ENCODE measurements around the gene MTG2. TPM values are rescaled to one million over a fixed set of nuclear protein-coding genes. Genes with fewer than 3 reads are reported as not detected.

Gene MTG2
- total and polyA plus RNA-seq, 4 donors: 13.0 to 28.0 (median 24.4) TPM

DNA sequence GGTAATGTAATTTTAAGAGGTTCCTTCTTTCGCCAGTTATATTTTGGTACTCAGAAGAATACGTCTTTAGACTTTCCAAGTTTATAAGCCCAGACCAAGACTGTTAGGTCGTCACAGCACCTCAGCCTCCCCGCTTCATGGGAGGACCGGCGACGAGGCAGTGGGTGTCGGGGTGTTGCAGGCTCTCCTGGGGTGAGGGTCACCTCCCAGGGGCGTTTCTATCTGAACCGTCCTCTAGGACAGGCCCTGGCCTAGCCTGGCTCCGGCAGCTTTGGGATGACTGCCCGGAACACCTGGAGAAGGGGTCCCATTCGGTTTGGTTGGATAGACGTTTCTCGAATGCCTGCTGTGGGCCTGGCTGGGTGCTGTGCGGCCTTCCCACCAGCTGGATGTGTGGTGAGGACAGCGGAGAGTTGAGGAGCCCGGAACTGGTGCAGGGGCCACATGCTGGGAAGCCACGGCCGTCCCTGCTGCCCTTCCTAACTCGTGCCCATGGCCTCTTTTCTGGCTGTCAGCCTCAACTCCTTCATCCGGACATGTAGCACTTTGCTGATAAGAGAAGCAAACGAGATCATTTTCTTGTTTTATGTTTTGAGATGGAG is 56.6 kb downstream of the MTG2 start:
- no peaks in the 10 kb centered on the region for H3K27me3 ChIP-seq (ENCODE audit: control insufficient read depth in 4 of 4, insufficient read depth in 4 of 4, low read length in 3 of 4)
- H3K36me3 ChIP-seq (ENCODE audit: control insufficient read depth in 4 of 4, insufficient read depth in 3 of 4, low read depth in 1 of 4, low read length in 3 of 4): peaks cover 0 to 4% (median 0%) of the 10 kb centered on the region in 4 donors
- peak overlapping the region; percentile 53 to 94 (median 91) for H3K4me3 ChIP-seq (ENCODE audit: low read depth in 1 of 3, low read length in 3 of 3)
- 38% methylated on average over 23 of the region's 23 CpGs for WGBS
- peak overlapping the region; percentile 51 to 62 for H3K27ac ChIP-seq (ENCODE audit: low read depth in 1 of 2, low read length in 2 of 2)
- peaks cover 12 to 26% (median 16%) of the 10 kb centered on the region in 4 donors for H3K4me1 ChIP-seq (ENCODE audit: control insufficient read depth in 4 of 4, insufficient read depth in 4 of 4, low read length in 3 of 4)
- no peaks in the 10 kb centered on the region for H3K9me3 ChIP-seq (ENCODE audit: control insufficient read depth in 4 of 4, low read length in 3 of 4)
- DNase-seq (ENCODE audit: low spot score): no peak
- TF ChIP-seq, protein P1, sequence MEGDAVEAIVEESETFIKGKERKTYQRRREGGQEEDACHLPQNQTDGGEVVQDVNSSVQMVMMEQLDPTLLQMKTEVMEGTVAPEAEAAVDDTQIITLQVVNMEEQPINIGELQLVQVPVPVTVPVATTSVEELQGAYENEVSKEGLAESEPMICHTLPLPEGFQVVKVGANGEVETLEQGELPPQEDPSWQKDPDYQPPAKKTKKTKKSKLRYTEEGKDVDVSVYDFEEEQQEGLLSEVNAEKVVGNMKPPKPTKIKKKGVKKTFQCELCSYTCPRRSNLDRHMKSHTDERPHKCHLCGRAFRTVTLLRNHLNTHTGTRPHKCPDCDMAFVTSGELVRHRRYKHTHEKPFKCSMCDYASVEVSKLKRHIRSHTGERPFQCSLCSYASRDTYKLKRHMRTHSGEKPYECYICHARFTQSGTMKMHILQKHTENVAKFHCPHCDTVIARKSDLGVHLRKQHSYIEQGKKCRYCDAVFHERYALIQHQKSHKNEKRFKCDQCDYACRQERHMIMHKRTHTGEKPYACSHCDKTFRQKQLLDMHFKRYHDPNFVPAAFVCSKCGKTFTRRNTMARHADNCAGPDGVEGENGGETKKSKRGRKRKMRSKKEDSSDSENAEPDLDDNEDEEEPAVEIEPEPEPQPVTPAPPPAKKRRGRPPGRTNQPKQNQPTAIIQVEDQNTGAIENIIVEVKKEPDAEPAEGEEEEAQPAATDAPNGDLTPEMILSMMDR (IDR thresholded peaks at IDR 0.05; ENCODE audit: low read depth, low read length, missing input control): no peak
- TF ChIP-seq FOXA2 (IDR thresholded peaks at IDR 0.05) (no peak), RAD21 (IDR thresholded peaks at IDR 0.05) (no peak), EGR1 (IDR thresholded peaks at IDR 0.05; ENCODE audit: low read depth in 2 of 2) (no peak), FOXA1 (IDR thresholded peaks at IDR 0.05) (no peak), GABPA (IDR thresholded peaks at IDR 0.05 in 1 of 2, conservative IDR thresholded peaks at IDR 0.05 in 1 of 2) (no peak), HNF4A (conservative IDR thresholded peaks at IDR 0.05) (no peak)
- TF ChIP-seq, protein P2, sequence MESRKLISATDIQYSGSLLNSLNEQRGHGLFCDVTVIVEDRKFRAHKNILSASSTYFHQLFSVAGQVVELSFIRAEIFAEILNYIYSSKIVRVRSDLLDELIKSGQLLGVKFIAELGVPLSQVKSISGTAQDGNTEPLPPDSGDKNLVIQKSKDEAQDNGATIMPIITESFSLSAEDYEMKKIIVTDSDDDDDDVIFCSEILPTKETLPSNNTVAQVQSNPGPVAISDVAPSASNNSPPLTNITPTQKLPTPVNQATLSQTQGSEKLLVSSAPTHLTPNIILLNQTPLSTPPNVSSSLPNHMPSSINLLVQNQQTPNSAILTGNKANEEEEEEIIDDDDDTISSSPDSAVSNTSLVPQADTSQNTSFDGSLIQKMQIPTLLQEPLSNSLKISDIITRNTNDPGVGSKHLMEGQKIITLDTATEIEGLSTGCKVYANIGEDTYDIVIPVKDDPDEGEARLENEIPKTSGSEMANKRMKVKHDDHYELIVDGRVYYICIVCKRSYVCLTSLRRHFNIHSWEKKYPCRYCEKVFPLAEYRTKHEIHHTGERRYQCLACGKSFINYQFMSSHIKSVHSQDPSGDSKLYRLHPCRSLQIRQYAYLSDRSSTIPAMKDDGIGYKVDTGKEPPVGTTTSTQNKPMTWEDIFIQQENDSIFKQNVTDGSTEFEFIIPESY (IDR thresholded peaks at IDR 0.05): no peak
- TF ChIP-seq, protein P3, sequence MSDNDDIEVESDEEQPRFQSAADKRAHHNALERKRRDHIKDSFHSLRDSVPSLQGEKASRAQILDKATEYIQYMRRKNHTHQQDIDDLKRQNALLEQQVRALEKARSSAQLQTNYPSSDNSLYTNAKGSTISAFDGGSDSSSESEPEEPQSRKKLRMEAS (IDR thresholded peaks at IDR 0.05): no peak
- H3K9ac ChIP-seq (ENCODE audit: low read depth in 1 of 2, low read length in 2 of 2): peak overlapping the region; percentile 62 to 73

DNA sequence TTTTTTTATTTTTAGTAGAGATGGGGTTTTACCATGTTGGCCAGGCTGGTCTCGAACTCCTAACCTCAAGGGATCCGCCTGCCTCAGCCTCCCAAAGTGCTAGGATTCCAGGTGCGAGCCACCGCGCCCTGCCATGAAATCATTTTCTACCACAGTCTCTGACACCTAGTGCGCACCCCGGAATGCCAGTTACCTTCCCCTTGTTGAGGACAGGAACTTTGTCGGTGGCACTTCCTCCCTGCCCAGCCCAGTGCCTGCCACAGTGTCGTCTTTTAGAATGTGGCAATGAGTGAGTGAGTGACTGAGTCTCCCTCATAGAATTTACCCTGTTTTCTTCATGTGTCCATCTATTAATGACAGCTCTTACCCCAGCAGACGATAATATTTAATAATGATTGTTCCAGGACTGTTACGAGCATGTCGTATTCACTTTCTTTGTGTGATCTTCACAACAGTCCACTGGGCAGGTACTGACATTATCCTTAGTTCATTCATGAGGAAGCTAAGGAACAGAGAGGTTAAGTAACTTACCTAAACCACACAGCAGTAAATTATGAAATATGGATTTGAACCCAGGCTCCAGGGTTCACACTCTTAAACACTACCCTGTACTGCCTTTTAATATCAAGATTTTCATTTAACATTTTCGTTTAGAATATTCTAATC is 57.3 kb downstream of the MTG2 start:
- Histone ChIP-seq H3K36me3 (ENCODE audit: control insufficient read depth in 4 of 4, insufficient read depth in 3 of 4, low read depth in 1 of 4, low read length in 3 of 4) (peaks cover 0 to 4% (median 0%) of the 10 kb centered on the region in 4 donors), H3K27me3 (ENCODE audit: control insufficient read depth in 4 of 4, insufficient read depth in 4 of 4, low read length in 3 of 4) (no peaks in the 10 kb centered on the region), H3K9ac (ENCODE audit: low read depth in 1 of 2, low read length in 2 of 2) (no peak overlapping the region), H3K9me3 (ENCODE audit: control insufficient read depth in 4 of 4, low read length in 3 of 4) (no peaks in the 10 kb centered on the region), H3K4me1 (ENCODE audit: control insufficient read depth in 4 of 4, insufficient read depth in 4 of 4, low read length in 3 of 4) (peaks cover 15 to 34% (median 20%) of the 10 kb centered on the region in 4 donors), H3K27ac (ENCODE audit: low read depth in 1 of 2, low read length in 2 of 2) (peak overlapping the region in 1 of 2 donors; percentile 51), H3K4me3 (ENCODE audit: low read depth in 1 of 3, low read length in 3 of 3) (no peak overlapping the region)
- DNase-seq (ENCODE audit: low spot score): no peak
- TF ChIP-seq, protein P4, sequence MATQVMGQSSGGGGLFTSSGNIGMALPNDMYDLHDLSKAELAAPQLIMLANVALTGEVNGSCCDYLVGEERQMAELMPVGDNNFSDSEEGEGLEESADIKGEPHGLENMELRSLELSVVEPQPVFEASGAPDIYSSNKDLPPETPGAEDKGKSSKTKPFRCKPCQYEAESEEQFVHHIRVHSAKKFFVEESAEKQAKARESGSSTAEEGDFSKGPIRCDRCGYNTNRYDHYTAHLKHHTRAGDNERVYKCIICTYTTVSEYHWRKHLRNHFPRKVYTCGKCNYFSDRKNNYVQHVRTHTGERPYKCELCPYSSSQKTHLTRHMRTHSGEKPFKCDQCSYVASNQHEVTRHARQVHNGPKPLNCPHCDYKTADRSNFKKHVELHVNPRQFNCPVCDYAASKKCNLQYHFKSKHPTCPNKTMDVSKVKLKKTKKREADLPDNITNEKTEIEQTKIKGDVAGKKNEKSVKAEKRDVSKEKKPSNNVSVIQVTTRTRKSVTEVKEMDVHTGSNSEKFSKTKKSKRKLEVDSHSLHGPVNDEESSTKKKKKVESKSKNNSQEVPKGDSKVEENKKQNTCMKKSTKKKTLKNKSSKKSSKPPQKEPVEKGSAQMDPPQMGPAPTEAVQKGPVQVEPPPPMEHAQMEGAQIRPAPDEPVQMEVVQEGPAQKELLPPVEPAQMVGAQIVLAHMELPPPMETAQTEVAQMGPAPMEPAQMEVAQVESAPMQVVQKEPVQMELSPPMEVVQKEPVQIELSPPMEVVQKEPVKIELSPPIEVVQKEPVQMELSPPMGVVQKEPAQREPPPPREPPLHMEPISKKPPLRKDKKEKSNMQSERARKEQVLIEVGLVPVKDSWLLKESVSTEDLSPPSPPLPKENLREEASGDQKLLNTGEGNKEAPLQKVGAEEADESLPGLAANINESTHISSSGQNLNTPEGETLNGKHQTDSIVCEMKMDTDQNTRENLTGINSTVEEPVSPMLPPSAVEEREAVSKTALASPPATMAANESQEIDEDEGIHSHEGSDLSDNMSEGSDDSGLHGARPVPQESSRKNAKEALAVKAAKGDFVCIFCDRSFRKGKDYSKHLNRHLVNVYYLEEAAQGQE (IDR thresholded peaks at IDR 0.05): no peak
- TF ChIP-seq JUND (IDR thresholded peaks at IDR 0.05) (no peak), RAD21 (IDR thresholded peaks at IDR 0.05) (no peak), NR2F2 (IDR thresholded peaks at IDR 0.05) (no peak), HNF4A (conservative IDR thresholded peaks at IDR 0.05) (no peak), GABPA (IDR thresholded peaks at IDR 0.05 in 1 of 2, conservative IDR thresholded peaks at IDR 0.05 in 1 of 2) (no peak), FOXA1 (IDR thresholded peaks at IDR 0.05) (no peak)
- TF ChIP-seq, protein P5, sequence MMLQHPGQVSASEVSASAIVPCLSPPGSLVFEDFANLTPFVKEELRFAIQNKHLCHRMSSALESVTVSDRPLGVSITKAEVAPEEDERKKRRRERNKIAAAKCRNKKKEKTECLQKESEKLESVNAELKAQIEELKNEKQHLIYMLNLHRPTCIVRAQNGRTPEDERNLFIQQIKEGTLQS (IDR thresholded peaks at IDR 0.05): no peak
- TF ChIP-seq, protein P2 (IDR thresholded peaks at IDR 0.05): no peak
- WGBS: 89% methylated on average over 13 of the region's 13 CpGs

Measured in liver (tissue), 9 donors.